Omental fat pad (tissue), 4 donors: Measurements from ENCODE around the gene CCDC9B. TPM values are rescaled to one million over a fixed set of nuclear protein-coding genes. Genes with fewer than 3 reads are reported as not detected.

Experiments
- ATAC-seq: fragments of 150-250 bp; one replicate; pipeline ENCODE4 v1.9.1; 2016; ENCODE audit warnings: mild to moderate bottlenecking, moderate library complexity; ENCODE audit not compliant: low FRiP score
- DNase-seq: peaks from one replicate; pipeline ENCODE4 v3.0.0-alpha.2; 2019; ENCODE audit warnings: low spot score
- CTCF ChIP-seq, 3 donors: fragments of 450-650 bp; IDR thresholded peaks; one replicate each; pipeline ENCODE4 v1.5.1; 2016 to 2017; ENCODE audit warnings: antibody characterized with exemption in 3 of 3, mild to moderate bottlenecking in 3 of 3, moderate library complexity in 2 of 3
- total RNA-seq, 4 donors: library from RNA; depleted of rRNA; stranded (reverse); fragments of >200 nt; gene quantifications; one replicate each; pipeline ENCODE4 v1.1.0, GENCODE V29; 2016

Gene CCDC9B
- total RNA-seq, 4 donors from 2014 or later: 1.1 to 7.4 (median 4.5) TPM

- ATAC-seq (no peak), DNase-seq (no peak)
- TF ChIP-seq CTCF (IDR thresholded peaks at IDR 0.05): no peak
Observed at GRCh38 chr15:40381818-40382529, 41.2 kb upstream of the CCDC9B start.

DNA sequence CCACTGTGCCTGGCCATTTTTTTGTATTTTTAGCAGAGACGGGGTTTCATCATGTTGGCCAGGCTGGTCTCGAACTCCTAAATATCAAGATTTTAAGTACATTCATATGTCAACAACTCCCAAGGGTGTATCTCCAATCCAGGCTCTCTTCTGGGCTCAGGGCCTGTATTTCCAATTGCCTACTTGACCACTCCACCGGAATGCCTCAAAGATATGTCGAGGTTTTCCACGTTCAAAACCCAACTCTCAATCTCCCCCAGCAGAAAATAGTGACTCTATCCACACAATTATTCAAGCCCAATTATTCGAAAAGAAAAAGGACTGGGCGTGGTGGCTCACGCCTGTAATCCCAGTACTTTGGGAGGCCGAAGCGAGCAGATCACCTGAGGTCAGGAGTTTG is 39.9 kb upstream of the CCDC9B start:
- ATAC-seq: no peak
- TF ChIP-seq CTCF (IDR thresholded peaks at IDR 0.05): no peak
- DNase-seq: no peak

DNA sequence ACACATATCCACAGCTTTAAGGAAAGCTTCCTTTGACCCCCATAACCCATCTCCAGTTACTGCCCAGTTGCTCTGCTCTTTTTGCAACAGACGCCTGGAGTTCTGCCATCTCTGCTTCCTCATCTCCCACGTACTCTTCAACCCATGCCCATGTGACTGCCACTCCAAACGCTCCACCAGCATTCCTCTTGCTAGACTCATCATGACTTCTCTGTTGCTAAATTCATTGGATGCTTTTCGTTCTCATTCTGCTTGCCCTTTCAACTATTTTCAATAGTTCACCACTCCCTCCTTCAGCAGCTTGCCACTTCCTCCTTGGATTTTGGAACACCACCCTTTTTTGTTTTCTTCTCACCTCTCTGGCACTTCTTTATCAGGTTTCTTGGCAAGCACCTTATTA is 39.1 kb upstream of the CCDC9B start:
- ATAC-seq (peak; percentile 92), DNase-seq (peak; percentile 65)
- no peak for TF ChIP-seq CTCF (IDR thresholded peaks at IDR 0.05)

- ATAC-seq (no peak), DNase-seq (no peak)
- no peak for TF ChIP-seq CTCF (IDR thresholded peaks at IDR 0.05)
Observed at GRCh38 chr15:40379374-40379773, 38.6 kb upstream of the CCDC9B start.

GRCh38 chr15:40377606-40378005 is 36.9 kb upstream of the CCDC9B start:
- ATAC-seq: no peak
- no peak for DNase-seq
- TF ChIP-seq CTCF (IDR thresholded peaks at IDR 0.05): no peak

DNA sequence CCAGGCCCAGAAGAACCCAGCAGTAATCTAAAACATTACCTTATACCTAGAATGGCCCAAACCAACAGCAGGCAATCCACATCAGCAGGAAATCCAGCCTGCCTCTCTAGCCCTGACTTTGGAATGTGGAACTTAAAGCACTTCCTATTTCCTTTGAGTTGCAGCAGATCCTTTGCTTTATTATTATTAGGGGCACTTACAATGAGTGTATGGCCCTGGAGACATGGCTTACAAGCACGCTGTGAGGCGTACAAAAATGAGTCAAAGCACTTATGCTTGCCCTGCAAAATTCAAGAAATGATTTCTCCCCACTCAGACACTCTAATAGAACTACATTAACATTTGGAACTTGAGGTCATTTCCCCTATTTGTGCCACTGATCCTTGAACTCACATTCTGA is 32.2 kb upstream of the CCDC9B start:
- ATAC-seq: no peak
- TF ChIP-seq CTCF (IDR thresholded peaks at IDR 0.05): no peak
- DNase-seq: no peak

- no peak for TF ChIP-seq CTCF (IDR thresholded peaks at IDR 0.05)
- ATAC-seq (no peak), DNase-seq (no peak)
Observed at GRCh38 chr15:40369971-40370370, 29.2 kb upstream of the CCDC9B start.
